GM21447 (cell line): ENCODE results near the gene MAP6.

ENCODE experiments used
- ATAC-seq: cut with Tn5 transposase; IDR thresholded peaks from one replicate; pipeline ENCODE4 v1.9.1; 2021; ENCODE audit not compliant: unreplicated experiment

The MAP6 gene

GRCh38 chr11:75571625-75572024 is 97.2 kb downstream of the MAP6 start:
- no peak for ATAC-seq

- ATAC-seq = no peak
Observed at GRCh38 chr11:75570559-75571139, 98.2 kb downstream of the MAP6 start.

GRCh38 chr11:75568616-75569219 is 100.1 kb downstream of the MAP6 start:
- no peak for ATAC-seq

GRCh38 chr11:75567971-75568370 is 100.9 kb downstream of the MAP6 start:
- no peak for ATAC-seq

GRCh38 chr11:75566763-75567279 is 102.0 kb downstream of the MAP6 start:
- no peak for ATAC-seq

- no peak for ATAC-seq
Observed at GRCh38 chr11:75565916-75566762, 102.7 kb downstream of the MAP6 start.

GRCh38 chr11:75565221-75565814 is 103.5 kb downstream of the MAP6 start:
- no peak for ATAC-seq

GRCh38 chr11:75563978-75564552 is 104.8 kb downstream of the MAP6 start:
- ATAC-seq = no peak

- no peak for ATAC-seq
Observed at GRCh38 chr11:75563501-75563977, 105.3 kb downstream of the MAP6 start.

GRCh38 chr11:75562836-75563484 is 105.9 kb downstream of the MAP6 start:
- ATAC-seq = no peak

- ATAC-seq = peak; percentile 79
Observed at GRCh38 chr11:75562048-75562835, 106.6 kb downstream of the MAP6 start, which contains the start of gene SERPINH1. Gene SERPINH1, plus strand, starts transcription at chr11:75562253. Its CDS starts 4,097 bp downstream, at chr11:75566350.

GRCh38 chr11:75561426-75562047 is 107.3 kb downstream of the MAP6 start:
- ATAC-seq = no peak

GRCh38 chr11:75560644-75561043 is 108.2 kb downstream of the MAP6 start:
- no peak for ATAC-seq

GRCh38 chr11:75558939-75559843 is 109.6 kb downstream of the MAP6 start:
- ATAC-seq = no peak

GRCh38 chr11:75557666-75558494 is 111.0 kb downstream of the MAP6 start:
- no peak for ATAC-seq

- no peak for ATAC-seq
Observed at GRCh38 chr11:75556275-75556674, 112.6 kb downstream of the MAP6 start.
